ES-I3 (cell line): Measurements from ENCODE around the gene IRAK1BP1.
"Not testable (repeated sequence)": the region's sequence is repeated elsewhere in the genome, so short reads cannot be mapped to it uniquely, and the experiment has no call there.

ENCODE experiments used
- H3K36me3 ChIP-seq: 2 replicates; pipeline ENCODE4 v1.6.1; 2013; ENCODE audit warnings: mild to moderate bottlenecking, low read length, control low read depth, moderate library complexity; ENCODE audit not compliant: insufficient read depth
- H3K4me1 ChIP-seq: 2 replicates; pipeline ENCODE4 v1.6.1; 2013; ENCODE audit warnings: mild to moderate bottlenecking, control low read depth, low read length; ENCODE audit not compliant: insufficient read depth
- H3K9ac ChIP-seq: 2 replicates; pipeline ENCODE4 v1.6.1; 2013; ENCODE audit warnings: low read depth, mild to moderate bottlenecking, low read length, moderate library complexity
- H3K9me3 ChIP-seq: 2 replicates; pipeline ENCODE4 v1.6.1; 2013; ENCODE audit warnings: mild to moderate bottlenecking, low read length, moderate library complexity; ENCODE audit not compliant: control insufficient read depth, insufficient read depth

Gene IRAK1BP1

DNA sequence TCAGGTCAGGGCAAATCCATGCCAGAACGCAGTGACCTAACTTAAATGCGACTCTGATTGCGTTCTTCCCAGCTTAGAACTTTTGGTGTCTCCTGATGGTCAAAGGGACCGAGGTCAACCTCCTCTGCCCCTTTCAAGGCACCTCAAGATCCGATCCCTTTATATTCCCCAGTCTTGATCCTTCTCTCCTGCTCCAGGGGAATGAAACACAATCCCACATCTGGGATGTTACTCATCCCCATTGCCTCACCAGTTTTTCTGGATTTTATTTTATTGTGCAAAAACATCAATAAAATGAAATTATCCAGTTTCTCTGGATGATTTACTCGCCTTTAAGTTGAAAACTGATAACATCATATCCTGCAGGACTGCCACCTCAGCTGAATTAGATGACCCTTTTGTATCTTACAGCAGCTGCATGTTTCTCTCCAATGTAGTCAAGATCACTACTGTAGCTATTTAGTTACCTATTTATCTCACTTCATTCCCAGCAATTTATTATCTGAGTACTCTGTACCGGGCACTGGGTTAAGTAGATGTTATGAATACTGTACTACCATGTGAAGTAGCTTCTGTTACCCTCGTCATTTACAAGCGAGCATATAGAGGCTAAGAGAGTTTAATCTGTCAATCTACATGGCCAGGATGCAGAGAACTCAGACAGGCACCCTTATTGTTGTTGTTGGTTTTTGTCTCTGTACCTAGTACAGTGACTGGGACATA, 44.0 kb downstream of the IRAK1BP1 start:
- H3K9ac ChIP-seq, result peak overlapping the region; percentile 67; the same call in 1 of the 2 replicates
- H3K36me3 ChIP-seq, result no peaks in the 10 kb centered on the region
- H3K9me3 ChIP-seq, result no peaks in the 10 kb centered on the region
- H3K4me1 ChIP-seq, result no peaks in the 10 kb centered on the region

DNA sequence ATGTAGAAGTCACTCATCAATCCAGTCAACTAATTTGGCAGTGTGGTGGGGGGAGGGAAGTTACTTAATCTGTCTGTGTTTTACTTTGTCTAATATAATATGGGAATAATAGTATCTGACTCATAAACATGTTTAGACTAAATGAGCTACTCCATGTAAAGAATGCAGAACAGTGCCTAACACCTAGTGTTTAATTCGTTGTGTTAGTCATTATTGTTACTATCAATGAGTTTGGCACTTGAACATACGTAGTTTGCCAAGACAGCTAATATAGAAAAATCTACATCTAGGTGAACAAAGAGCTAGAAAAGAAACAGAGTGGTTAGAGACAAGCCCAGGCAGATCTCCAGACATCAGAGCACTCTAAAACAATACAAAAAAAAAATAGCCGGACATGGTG, 49.1 kb downstream of the IRAK1BP1 start:
- no peaks in the 10 kb centered on the region for H3K4me1 ChIP-seq
- H3K36me3 ChIP-seq, result no peaks in the 10 kb centered on the region
- H3K9me3 ChIP-seq, result no peaks in the 10 kb centered on the region; the same call in none of the 2 replicates
- no peak overlapping the region for H3K9ac ChIP-seq

DNA sequence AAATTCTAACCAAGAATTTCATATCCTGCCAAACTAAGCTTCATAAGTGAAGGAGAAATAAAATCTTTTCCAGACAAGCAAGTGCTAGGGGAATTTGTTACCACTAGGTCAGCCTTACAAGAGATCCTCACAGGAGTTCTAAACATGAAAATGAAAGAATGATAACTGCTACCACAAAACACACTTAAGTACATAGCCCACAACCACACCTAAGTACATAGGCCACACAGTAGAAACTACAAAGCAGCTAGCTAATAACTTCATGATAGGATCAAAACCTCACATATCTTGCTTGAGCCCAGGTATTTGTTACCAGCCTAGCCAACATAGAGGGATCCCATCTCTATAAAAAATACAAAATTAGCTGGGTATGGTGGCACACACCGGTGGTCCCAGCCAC, 50.4 kb downstream of the IRAK1BP1 start:
- Histone ChIP-seq H3K36me3 (no peaks in the 10 kb centered on the region), H3K9me3 (no peaks in the 10 kb centered on the region; the same call in none of the 2 replicates), H3K4me1 (no peaks in the 10 kb centered on the region), H3K9ac (no peak overlapping the region)

DNA sequence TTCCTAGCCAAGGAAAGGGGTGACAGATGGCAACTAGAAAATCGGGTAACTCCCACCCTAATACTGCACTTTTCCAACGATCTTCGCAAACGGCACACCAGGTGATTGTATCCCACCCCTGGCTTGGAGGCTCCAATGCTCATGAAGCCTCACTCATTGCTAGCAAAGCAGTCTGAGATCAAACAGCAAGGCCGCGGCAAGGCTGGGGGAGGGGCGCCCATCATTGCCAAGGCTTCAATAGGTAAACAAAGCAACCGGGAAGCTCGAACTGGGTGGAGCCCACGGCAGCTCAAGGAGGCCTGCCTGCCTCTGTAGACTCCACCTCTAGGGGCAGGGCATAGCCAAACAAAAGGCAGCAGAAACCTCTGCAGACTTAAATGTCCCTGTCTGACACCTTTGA, 53.8 kb downstream of the IRAK1BP1 start:
- not testable (repeated sequence) for H3K4me1 ChIP-seq, H3K9ac ChIP-seq, H3K36me3 ChIP-seq, H3K9me3 ChIP-seq

DNA sequence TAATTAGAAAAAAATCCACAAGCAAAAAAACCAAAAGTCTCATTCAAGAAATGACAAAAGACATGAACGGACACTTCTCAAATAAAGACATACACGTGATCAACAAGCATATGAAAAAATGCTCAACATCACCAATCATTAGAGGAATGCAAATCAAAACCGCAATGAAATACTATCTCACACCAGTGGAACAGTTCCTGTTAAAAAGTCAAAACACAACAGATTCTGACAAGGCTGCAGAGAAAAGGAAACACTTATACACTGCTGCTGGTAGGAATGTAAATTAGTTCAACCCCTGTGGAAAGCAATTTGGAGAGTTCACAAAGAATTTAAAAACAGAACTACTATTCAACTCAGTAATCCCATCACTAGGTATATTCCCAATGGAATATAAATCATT, 58.0 kb downstream of the IRAK1BP1 start:
- Histone ChIP-seq H3K9me3 (no peaks in the 10 kb centered on the region; the same call in 1 of the 2 replicates), H3K9ac (no peak overlapping the region), H3K36me3 (no peaks in the 10 kb centered on the region), H3K4me1 (no peaks in the 10 kb centered on the region)

DNA sequence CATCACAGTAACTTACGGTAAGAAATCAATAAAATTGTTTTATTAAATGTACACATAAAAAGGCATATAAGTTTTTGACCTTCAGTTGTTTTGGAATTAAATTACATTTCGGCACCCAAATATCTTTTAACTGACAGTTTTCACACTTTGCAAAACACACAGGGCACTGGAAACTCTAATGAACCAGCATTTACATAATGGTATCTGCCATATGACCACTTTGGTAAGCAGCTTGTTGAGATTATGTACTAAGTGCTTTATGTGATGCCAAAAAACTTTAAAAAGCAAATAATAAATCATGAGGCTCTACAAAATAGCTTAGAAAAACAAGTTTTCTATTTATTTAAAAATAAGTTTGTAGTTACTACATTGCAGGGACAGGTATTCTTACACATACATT, 68.2 kb downstream of the IRAK1BP1 start:
- Histone ChIP-seq H3K9ac (no peak overlapping the region), H3K36me3 (peaks cover under 1% of the 10 kb centered on the region; the same call in 1 of the 2 replicates), H3K9me3 (no peaks in the 10 kb centered on the region), H3K4me1 (no peaks in the 10 kb centered on the region)

DNA sequence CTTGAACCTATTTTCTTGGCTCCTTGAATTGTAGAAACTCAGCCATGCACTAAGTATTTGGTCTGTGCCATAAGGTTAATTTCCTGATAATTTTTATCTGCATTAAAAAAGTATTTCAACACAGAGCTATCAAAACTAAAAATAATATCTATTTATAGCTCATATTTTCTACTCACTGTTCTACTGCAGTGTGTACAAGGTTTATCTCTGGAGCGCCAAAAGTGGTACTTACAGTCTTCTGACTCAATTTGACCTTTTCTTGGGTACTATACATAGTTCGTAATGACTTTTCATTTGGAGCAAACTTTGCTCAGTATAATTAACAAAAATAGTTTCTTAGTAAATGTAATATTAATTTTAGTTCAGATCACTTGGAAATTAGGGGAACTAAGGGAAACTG, 69.2 kb downstream of the IRAK1BP1 start:
- H3K4me1 ChIP-seq, result no peaks in the 10 kb centered on the region
- no peak overlapping the region for H3K9ac ChIP-seq
- H3K36me3 ChIP-seq, result peaks cover 7% of the 10 kb centered on the region; the same call in 1 of the 2 replicates
- H3K9me3 ChIP-seq, result no peaks in the 10 kb centered on the region

DNA sequence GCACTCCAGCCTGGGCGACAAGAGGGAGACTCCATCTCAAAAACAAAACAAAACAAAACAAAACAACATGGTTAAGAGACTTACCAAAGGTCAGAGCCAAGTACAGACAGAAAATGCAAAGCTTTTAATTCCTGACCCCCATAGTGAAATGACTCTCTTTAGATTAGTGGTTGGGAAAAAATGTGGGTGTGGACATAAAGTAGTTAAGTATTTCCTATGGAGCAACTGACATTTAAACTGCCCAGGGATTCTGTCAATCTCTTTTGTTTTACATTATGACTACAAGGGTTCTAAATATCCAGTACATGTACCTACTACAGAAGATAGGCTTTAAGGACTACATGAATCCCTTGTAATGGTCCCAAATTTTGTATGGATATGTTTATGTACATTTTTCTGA, 75.1 kb downstream of the IRAK1BP1 start:
- H3K4me1 ChIP-seq, result no peaks in the 10 kb centered on the region
- no peaks in the 10 kb centered on the region for H3K9me3 ChIP-seq
- H3K9ac ChIP-seq, result no peak overlapping the region
- H3K36me3 ChIP-seq, result peaks cover 13% of the 10 kb centered on the region; the same call in 1 of the 2 replicates

DNA sequence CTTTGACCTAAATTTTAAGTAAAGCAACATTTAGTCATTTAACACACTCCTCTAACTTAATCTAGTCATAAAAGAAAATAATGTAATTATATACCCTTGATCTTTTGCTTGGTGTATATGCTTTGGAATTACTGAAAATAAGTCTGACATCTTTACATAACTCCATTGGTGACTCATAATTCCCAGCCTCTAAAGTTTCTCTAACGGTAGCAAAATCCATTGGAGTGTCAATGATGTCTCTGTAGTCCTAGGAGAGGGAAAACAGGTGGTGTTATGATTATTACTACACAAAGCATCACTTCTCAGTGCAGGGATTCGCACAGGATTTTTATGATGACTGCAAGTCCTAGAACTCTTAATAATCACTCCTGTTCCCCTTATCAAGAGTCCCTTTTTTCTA, 80.2 kb downstream of the IRAK1BP1 start:
- no peak overlapping the region for H3K9ac ChIP-seq
- H3K4me1 ChIP-seq, result no peaks in the 10 kb centered on the region
- peaks cover 5% of the 10 kb centered on the region for H3K9me3 ChIP-seq
- H3K36me3 ChIP-seq, result peaks cover 21% of the 10 kb centered on the region

DNA sequence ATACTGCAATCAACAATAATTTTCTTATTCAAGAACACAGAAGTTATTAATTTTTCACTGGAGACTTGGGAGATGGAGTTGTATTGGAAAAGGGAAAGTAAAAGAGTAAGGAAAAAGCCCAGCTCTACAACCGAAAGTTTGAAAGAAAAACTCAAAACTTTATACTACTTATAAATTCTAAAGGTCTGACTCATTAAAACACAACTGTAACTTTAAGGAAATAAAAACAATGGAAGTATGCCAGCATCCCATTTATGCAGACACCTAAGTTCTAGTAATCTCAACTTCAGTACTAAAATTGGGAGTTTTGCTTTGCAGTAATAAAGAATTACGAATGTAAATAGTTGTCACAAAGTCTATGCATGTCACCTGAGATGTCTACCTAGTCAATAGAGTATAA, 80.6 kb downstream of the IRAK1BP1 start:
- Histone ChIP-seq H3K9ac (no peak overlapping the region), H3K36me3 (peaks cover 22% of the 10 kb centered on the region), H3K9me3 (peaks cover 5% of the 10 kb centered on the region), H3K4me1 (no peaks in the 10 kb centered on the region)

DNA sequence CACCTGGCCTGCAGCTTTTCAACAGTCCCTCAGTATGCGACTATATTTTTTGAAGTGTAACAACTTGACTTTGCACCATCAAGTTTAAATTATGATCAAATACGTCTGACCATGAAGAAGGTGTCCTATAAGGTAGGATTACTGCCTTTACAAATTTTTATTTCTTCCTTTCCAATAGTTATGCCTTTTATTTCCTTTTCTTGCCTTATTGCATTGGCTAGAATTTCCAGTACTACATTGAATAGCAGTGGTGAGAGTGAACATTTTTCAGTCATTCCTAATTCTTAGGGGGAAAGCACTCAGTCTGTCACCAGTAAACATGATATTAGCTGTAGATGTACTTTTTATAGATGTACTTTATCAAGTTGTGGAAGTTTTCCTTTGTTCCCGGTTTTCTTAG, 81.4 kb downstream of the IRAK1BP1 start:
- peaks cover 5% of the 10 kb centered on the region for H3K9me3 ChIP-seq
- H3K36me3 ChIP-seq, result peaks cover 26% of the 10 kb centered on the region
- H3K4me1 ChIP-seq, result no peaks in the 10 kb centered on the region

DNA sequence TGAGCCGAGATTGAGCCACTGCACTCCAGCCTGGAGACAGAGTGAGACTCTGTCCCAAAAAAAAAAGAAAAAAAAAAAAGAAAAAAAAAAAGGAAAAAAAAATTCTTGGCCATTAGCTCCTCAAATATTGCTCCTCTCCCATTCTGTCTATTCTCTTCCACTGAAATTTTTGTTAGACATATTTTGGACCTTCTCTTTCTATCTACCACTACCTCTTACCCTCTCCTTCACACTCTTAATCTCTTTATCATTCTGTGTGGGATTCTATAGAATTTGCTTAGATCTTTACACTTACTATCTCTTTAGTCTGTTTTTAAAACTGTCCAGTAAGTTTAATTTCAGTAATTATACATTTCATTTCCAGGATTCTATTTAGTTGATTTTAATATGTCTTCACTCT, 85.0 kb downstream of the IRAK1BP1 start:
- Histone ChIP-seq H3K36me3 (peaks cover 38% of the 10 kb centered on the region), H3K9ac (no peak overlapping the region), H3K9me3 (peaks cover 5% of the 10 kb centered on the region), H3K4me1 (peaks cover 4% of the 10 kb centered on the region; the same call in 1 of the 2 replicates)

More for the DNA sequence above, 81.4 kb downstream of the IRAK1BP1 start:
- no peak overlapping the region for H3K9ac ChIP-seq
